ENCODE measurements around the gene ATP8A1.

Gene ATP8A1

GRCh38 chr4:42616572-42616971 is 40.3 kb downstream of the ATP8A1 start:
- DNase-seq (ENCODE audit: low read depth) = no peak
- TF ChIP-seq MAX (IDR thresholded peaks at IDR 0.05; ENCODE audit: low read depth, low read length) (no peak), CTCF (IDR thresholded peaks at IDR 0.05; ENCODE audit: low read depth, low read length) (no peak), POLR2A (IDR thresholded peaks at IDR 0.05; ENCODE audit: extremely low read depth, insufficient read length) (no peak), MYC (IDR thresholded peaks at IDR 0.05; ENCODE audit: low read depth, low read length) (no peak)
- no peak overlapping the region for H3K4me3 ChIP-seq (ENCODE audit: low read depth, low read length)

- no peak overlapping the region for H3K4me3 ChIP-seq (ENCODE audit: low read depth, low read length)
- TF ChIP-seq MAX (IDR thresholded peaks at IDR 0.05; ENCODE audit: low read depth, low read length) = no peak
- TF ChIP-seq CTCF (IDR thresholded peaks at IDR 0.05; ENCODE audit: low read depth, low read length) = no peak
- TF ChIP-seq POLR2A (IDR thresholded peaks at IDR 0.05; ENCODE audit: extremely low read depth, insufficient read length) = no peak
- no peak for TF ChIP-seq MYC (IDR thresholded peaks at IDR 0.05; ENCODE audit: low read depth, low read length)
- no peak for DNase-seq (ENCODE audit: low read depth)
These were observed 41.7 kb downstream of the ATP8A1 start for GRCh38 chr4:42615131-42615763.

- no peak for DNase-seq (ENCODE audit: low read depth)
- TF ChIP-seq POLR2A (IDR thresholded peaks at IDR 0.05; ENCODE audit: extremely low read depth, insufficient read length) (no peak), CTCF (IDR thresholded peaks at IDR 0.05; ENCODE audit: low read depth, low read length) (no peak), MYC (IDR thresholded peaks at IDR 0.05; ENCODE audit: low read depth, low read length) (no peak), MAX (IDR thresholded peaks at IDR 0.05; ENCODE audit: low read depth, low read length) (no peak)
- no peak overlapping the region for H3K4me3 ChIP-seq (ENCODE audit: low read depth, low read length)
These were observed 44.0 kb downstream of the ATP8A1 start for GRCh38 chr4:42612898-42613297.

- H3K4me3 ChIP-seq (ENCODE audit: low read depth, low read length) = no peak overlapping the region
- TF ChIP-seq POLR2A (IDR thresholded peaks at IDR 0.05; ENCODE audit: extremely low read depth, insufficient read length) (no peak), MAX (IDR thresholded peaks at IDR 0.05; ENCODE audit: low read depth, low read length) (no peak), CTCF (IDR thresholded peaks at IDR 0.05; ENCODE audit: low read depth, low read length) (no peak), MYC (IDR thresholded peaks at IDR 0.05; ENCODE audit: low read depth, low read length) (no peak)
- no peak for DNase-seq (ENCODE audit: low read depth)
These were observed 46.0 kb downstream of the ATP8A1 start for GRCh38 chr4:42610941-42611340.

GRCh38 chr4:42609051-42609450 is 47.9 kb downstream of the ATP8A1 start:
- no peak overlapping the region for H3K4me3 ChIP-seq (ENCODE audit: low read depth, low read length)
- TF ChIP-seq MYC (IDR thresholded peaks at IDR 0.05; ENCODE audit: low read depth, low read length) = no peak
- TF ChIP-seq POLR2A (IDR thresholded peaks at IDR 0.05; ENCODE audit: extremely low read depth, insufficient read length) = no peak
- no peak for TF ChIP-seq CTCF (IDR thresholded peaks at IDR 0.05; ENCODE audit: low read depth, low read length)
- TF ChIP-seq MAX (IDR thresholded peaks at IDR 0.05; ENCODE audit: low read depth, low read length) = no peak
- no peak for DNase-seq (ENCODE audit: low read depth)

All from NB4 (cell line).